Naive B cell (primary cell): ENCODE measurements around the gene MEPE. TPM values are rescaled to one million over a fixed set of nuclear protein-coding genes. Genes with fewer than 3 reads are reported as not detected.
"Not testable (repeated sequence)": the region's sequence is repeated elsewhere in the genome, so short reads cannot be mapped to it uniquely, and the experiment has no call there.

ENCODE experiments used
- ATAC-seq, 2 donors: fragments of 150-1000 bp; cut with Tn5 transposase; 2 replicates each; pipeline ENCODE4 v1.10.0; 2021; ENCODE audit warnings: low read depth in 2 of 2, mild to moderate bottlenecking in 2 of 2, moderate library complexity in 2 of 2
- DNase-seq: peaks from one replicate; pipeline ENCODE4 v3.0.0; 2022
- H3K27ac Mint-ChIP-seq, 6 donors: one replicate each; pipeline ENCODE4 v1.8.0; 2020 to 2022; ENCODE audit warnings: mild to moderate bottlenecking in 6 of 6, mixed read lengths in 6 of 6, moderate library complexity in 5 of 6, inconsistent platforms in 2 of 6
- H3K27me3 Mint-ChIP-seq, 3 donors: one replicate each; pipeline ENCODE4 v1.8.0; 2021 to 2022; ENCODE audit warnings: mixed read lengths in 3 of 3, mild to moderate bottlenecking in 1 of 3
- H3K36me3 Mint-ChIP-seq, 2 donors: one replicate each; pipeline ENCODE4 v1.8.0; 2020 to 2022; ENCODE audit warnings: mixed read lengths in 2 of 2, inconsistent platforms in 1 of 2, mild to moderate bottlenecking in 1 of 2
- H3K4me1 Mint-ChIP-seq, 3 donors: one replicate each; pipeline ENCODE4 v1.8.0; 2020 to 2022; ENCODE audit warnings: mixed read lengths in 3 of 3, inconsistent platforms in 1 of 3, mild to moderate bottlenecking in 1 of 3, moderate library complexity in 1 of 3
- H3K4me3 Mint-ChIP-seq, 8 donors: one replicate each; pipeline ENCODE4 v1.8.0; 2020 to 2022; ENCODE audit warnings: mild to moderate bottlenecking in 8 of 8, mixed read lengths in 8 of 8, moderate library complexity in 8 of 8, inconsistent platforms in 2 of 8
- H3K9me3 Mint-ChIP-seq, 7 donors: one replicate each; pipeline ENCODE4 v1.8.0; 2020 to 2022; ENCODE audit warnings: mixed read lengths in 7 of 7, mild to moderate bottlenecking in 5 of 7, inconsistent platforms in 2 of 7, moderate library complexity in 1 of 7
- polyA plus RNA-seq, 6 donors: library from polyadenylated mRNA; unstranded; fragments of 300-500 nt; fragmentation: Illumina TruSeq; gene quantifications; one replicate each; pipeline ENCODE4 v1.2.3, GENCODE V29; 2021; ENCODE audit warnings: low read depth in 6 of 6

Gene MEPE
- polyA plus RNA-seq, 6 donors from 2014 or later = not detected

DNA sequence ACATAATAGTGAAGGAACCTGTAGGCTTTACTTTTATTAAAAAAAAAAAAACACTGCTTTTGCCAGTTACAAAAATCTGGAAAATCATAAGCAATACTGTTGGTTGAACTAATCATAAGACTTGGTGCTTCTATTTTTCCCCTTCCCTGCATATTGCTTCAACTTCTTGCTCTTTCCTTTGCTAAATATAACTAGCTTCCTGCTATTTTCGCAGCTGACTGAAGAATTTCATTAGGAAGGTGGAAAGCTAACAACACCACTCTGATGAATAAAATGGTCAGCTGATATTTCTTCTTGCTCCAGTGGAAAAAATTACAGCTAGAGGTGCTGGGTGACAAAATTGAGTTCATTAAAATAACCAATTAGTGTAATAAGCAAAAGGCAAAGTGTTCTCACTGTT is 39.3 kb downstream of the MEPE start:
- H3K4me3 Mint-ChIP-seq = no peak overlapping the region
- no peak for ATAC-seq
- no peaks in the 10 kb centered on the region for H3K36me3 Mint-ChIP-seq
- H3K9me3 Mint-ChIP-seq = no peaks in the 10 kb centered on the region
- DNase-seq = no peak
- H3K4me1 Mint-ChIP-seq = no peaks in the 10 kb centered on the region
- peaks cover 0 to 8% (median 0%) of the 10 kb centered on the region in 3 donors for H3K27me3 Mint-ChIP-seq
- H3K27ac Mint-ChIP-seq = no peak overlapping the region

DNA sequence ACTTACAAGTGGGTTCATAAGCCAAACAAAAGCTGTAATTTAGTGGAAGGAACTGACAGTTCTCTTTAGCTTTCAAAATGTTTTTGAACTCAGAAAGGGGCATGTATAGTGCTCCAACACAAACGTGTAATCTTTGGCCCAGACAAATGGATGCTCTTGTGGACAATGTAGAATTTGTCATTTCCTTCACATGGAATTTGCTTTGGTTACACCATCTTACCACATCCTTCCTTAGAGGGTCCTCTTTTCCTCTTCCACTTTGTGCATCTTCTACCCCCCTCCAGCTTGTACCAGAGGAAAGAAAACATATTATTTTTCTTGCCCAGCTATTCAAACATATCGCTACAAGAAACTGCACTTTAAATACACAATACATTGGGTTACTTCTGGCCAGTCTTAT is 42.4 kb downstream of the MEPE start:
- Mint-ChIP-seq H3K27ac (peak overlapping the region in 1 of 6 donors; percentile 40), H3K4me3 (no peak overlapping the region), H3K9me3 (no peaks in the 10 kb centered on the region), H3K27me3 (peaks cover 0 to 8% (median 0%) of the 10 kb centered on the region in 3 donors), H3K36me3 (no peaks in the 10 kb centered on the region), H3K4me1 (no peaks in the 10 kb centered on the region)
- no peak for DNase-seq
- ATAC-seq = no peak

DNA sequence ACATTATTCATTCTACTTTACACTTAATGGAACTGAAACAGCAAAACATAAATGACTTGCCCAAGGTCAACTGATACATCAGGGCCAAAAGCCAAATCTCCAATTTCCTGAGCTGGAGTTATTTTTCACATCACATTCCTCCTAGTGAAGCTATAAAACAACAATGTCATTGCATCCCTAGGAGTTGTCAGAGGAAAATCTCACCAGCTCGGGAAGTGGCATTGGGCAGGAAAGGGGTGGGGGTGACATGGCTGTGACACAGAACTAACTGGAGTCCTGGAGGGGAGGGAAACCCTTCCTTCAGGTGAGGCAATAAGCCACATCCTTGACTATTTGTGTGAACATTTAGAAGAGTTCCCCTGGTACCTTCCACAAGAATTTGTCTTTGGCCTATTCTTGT is 47.3 kb downstream of the MEPE start:
- Mint-ChIP-seq H3K27ac (no peak overlapping the region), H3K4me1 (peaks cover 0 to 9% (median under 1%) of the 10 kb centered on the region in 3 donors), H3K27me3 (no peaks in the 10 kb centered on the region), H3K36me3 (no peaks in the 10 kb centered on the region), H3K9me3 (peaks cover 0 to 1% (median 0%) of the 10 kb centered on the region in 7 donors), H3K4me3 (no peak overlapping the region)
- ATAC-seq = no peak
- no peak for DNase-seq

DNA sequence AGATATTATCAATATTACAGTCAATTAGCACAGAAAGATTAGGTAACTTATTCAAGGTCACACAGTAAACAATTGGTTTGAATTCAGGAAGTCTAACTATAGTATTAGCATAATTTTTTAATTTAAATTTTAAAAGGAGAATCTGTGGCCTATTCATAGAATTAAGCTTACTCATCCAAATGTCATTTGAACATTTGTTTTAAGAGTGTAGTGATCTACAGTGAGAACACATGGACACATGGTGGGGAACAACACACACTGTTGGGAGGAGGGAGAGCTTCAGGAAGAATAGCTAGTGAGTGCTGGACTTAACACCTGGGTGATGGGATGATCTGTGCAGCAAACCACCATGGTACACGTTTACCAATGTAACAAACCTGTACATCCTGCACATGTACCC is 48.3 kb downstream of the MEPE start:
- H3K9me3 Mint-ChIP-seq = peaks cover 0 to 1% (median 0%) of the 10 kb centered on the region in 7 donors
- peaks cover 7 to 19% (median 7%) of the 10 kb centered on the region in 3 donors for H3K4me1 Mint-ChIP-seq
- H3K4me3 Mint-ChIP-seq = no peak overlapping the region
- H3K27me3 Mint-ChIP-seq = no peaks in the 10 kb centered on the region
- no peak overlapping the region for H3K27ac Mint-ChIP-seq
- no peak for DNase-seq
- ATAC-seq = no peak
- H3K36me3 Mint-ChIP-seq = no peaks in the 10 kb centered on the region

DNA sequence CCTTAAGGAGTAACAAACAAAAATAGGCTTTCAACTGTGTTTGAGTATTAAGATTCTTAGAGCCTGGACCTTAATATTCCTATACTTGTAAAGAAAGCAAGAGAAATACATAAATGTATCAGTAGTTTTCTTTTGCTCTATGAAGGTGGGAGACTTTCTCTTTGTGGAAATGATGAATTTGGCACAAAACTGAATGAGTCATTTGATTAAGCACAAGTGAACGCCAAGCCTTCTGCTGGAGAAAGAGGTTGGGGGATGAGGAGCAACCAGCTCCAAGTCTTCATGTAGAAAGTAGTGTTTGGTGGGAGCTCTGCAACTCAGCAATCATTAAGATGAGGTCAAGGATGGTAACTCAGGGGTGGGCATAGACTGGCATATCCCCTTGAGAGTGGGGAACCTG is 49.6 kb downstream of the MEPE start:
- H3K36me3 Mint-ChIP-seq = no peaks in the 10 kb centered on the region
- ATAC-seq (no peak), DNase-seq (no peak)
- H3K4me3 Mint-ChIP-seq = no peak overlapping the region
- peaks cover 7 to 25% (median 19%) of the 10 kb centered on the region in 3 donors for H3K4me1 Mint-ChIP-seq
- no peak overlapping the region for H3K27ac Mint-ChIP-seq
- no peaks in the 10 kb centered on the region for H3K27me3 Mint-ChIP-seq
- H3K9me3 Mint-ChIP-seq = peaks cover 0 to 4% (median 0%) of the 10 kb centered on the region in 7 donors

DNA sequence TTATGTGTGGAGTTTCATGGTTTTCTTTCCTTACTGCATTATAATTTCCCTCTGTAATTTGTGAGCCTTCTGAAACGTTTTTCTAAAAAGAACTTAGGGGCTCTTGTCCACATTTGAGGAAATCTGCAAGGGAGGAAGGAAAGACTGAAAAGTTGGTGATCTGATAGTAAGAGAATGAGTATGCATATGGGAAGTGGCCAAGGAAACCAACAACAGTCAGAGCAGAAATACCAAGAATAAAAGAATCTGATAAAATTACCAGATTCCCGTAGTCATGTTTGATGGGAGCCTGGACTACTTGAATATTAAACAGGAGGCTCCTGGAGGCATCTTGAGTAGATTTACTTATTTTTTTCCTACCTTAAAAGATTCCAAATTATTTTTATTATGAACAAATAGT is 50.1 kb downstream of the MEPE start:
- H3K4me1 Mint-ChIP-seq = peaks cover 7 to 25% (median 21%) of the 10 kb centered on the region in 3 donors
- peaks cover 0 to 4% (median 0%) of the 10 kb centered on the region in 7 donors for H3K9me3 Mint-ChIP-seq

DNA sequence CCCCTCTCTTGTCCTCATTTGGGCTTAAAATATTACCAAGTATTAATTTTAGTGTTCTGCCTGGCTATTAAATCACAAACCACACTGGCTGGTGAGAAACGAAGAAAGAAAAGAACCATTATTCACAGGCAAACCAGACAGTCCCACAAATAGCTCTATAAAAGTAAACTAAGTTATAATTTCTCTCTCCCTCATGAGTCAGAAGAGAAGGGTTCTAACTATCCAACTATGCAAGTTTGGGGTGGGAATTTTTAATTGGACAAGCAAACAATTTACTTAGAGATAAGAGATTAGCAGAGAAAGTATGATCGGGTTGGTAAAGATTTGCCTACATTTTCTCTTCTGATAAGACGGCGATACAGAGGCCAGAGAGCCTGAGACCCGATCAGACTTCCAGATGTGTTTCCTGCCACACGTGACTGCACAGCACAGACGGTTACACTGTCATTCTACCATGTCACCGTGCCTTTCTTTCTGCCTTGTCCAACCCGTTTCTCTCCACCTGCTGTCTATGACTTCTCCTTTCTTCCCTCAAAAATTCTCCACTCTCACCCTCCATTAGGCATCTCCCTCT is 52.3 kb downstream of the MEPE start:
- H3K4me3 Mint-ChIP-seq = peak overlapping the region in 6 of 8 donors; percentile 1 to 77 (median 52)
- H3K27ac Mint-ChIP-seq = peak overlapping the region in 1 of 6 donors; percentile 24
- peaks cover 0 to 18% (median 10%) of the 10 kb centered on the region in 7 donors for H3K9me3 Mint-ChIP-seq
- H3K27me3 Mint-ChIP-seq = no peaks in the 10 kb centered on the region
- H3K4me1 Mint-ChIP-seq = peaks cover 10 to 27% (median 23%) of the 10 kb centered on the region in 3 donors
- peak; percentile 71 to 92 for ATAC-seq
- no peak for DNase-seq
- no peaks in the 10 kb centered on the region for H3K36me3 Mint-ChIP-seq

More for the DNA sequence above, 50.1 kb downstream of the MEPE start:
- Mint-ChIP-seq H3K27ac (no peak overlapping the region), H3K27me3 (no peaks in the 10 kb centered on the region), H3K36me3 (no peaks in the 10 kb centered on the region), H3K4me3 (no peak overlapping the region)
- DNase-seq (no peak), ATAC-seq (no peak)

DNA sequence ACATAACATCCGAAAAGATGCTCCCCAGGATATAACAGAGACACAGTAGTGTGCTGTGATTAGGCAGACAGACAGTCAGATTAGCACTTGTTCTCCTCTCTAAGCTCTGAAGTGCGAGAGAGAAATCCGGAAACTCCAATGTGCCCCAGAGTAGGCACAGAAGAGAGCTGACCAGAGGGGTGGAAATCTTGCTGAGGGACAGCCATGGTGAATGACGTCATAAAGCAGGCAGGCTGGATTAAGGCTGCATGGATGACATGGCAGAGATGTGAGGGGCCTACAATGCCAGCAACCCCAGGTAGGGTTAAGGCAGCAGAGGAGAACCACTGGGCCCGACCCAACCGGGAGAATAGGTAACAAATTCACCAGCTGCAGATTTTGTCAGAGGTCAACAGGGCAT is 53.3 kb downstream of the MEPE start:
- Mint-ChIP-seq H3K27ac (peak overlapping the region in 2 of 6 donors; percentile 31 to 82), H3K4me1 (peaks cover 14 to 38% (median 33%) of the 10 kb centered on the region in 3 donors), H3K4me3 (peak overlapping the region in 2 of 8 donors; percentile 7 to 10), H3K9me3 (peaks cover 0 to 24% (median 14%) of the 10 kb centered on the region in 7 donors), H3K36me3 (no peaks in the 10 kb centered on the region), H3K27me3 (no peaks in the 10 kb centered on the region)
- no peak for ATAC-seq
- DNase-seq = no peak

DNA sequence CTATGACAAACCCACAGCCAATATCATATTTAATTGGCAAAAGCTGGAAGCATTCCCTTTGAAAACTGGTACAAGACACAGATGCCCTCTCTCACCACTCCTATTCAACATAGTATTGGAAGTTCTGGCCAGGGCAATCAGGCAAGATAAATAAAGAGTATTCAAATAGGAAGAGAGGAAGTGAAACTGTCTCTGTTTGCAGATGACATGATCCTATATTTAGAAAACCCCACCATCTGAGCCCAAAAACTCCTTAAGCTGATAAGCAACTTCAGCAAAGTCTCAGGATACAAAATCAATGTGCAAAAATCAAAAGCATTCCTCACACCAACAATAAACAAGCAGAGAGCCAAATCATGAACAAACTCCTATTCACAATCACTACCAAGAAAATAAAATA is 58.0 kb downstream of the MEPE start:
- not testable (repeated sequence) for H3K27me3 Mint-ChIP-seq, ATAC-seq, H3K36me3 Mint-ChIP-seq
- Mint-ChIP-seq H3K9me3 (peaks cover 6 to 38% (median 18%) of the 10 kb centered on the region in 7 donors), H3K4me3 (peak overlapping the region; percentile 5 to 83 (median 34)), H3K27ac (peak overlapping the region in 2 of 6 donors; percentile 20 to 74), H3K4me1 (peaks cover 17 to 35% (median 34%) of the 10 kb centered on the region in 3 donors)
- DNase-seq = peak; percentile 25

DNA sequence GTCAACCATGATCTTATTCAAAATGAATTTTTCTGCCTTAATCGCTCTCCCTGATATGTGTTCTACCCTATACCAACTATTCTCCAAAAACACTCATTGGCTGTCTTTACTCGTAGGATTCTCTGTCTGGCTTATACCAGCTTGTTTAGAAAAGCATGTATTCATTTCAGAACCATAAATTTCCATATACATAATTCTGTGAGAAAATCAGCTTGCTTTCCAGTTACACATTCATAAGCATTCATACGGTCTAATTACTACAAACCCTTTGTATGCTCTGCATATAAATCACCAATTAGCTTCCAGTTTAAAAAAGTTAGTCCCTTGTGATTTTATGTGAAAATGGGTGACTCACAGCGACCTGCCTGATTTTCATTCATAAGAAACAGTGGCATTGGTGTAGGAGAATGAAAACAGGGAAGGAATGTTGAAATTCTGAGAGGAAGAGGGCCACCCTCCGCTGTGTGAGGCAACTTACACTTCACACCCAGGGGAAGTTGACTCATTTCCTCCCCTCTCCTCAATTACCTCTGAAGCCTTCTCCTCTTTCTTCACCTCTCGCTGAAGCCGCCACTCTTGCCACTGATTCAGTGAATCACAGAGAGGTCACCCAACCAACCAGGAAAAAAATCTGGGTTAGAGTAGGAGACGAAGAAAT is 63.3 kb downstream of the MEPE start:
- Mint-ChIP-seq H3K27me3 (peaks cover 0 to 4% (median 0%) of the 10 kb centered on the region in 3 donors), H3K4me3 (no peak overlapping the region), H3K9me3 (peaks cover 0 to 14% (median 8%) of the 10 kb centered on the region in 7 donors), H3K27ac (peak overlapping the region in 2 of 6 donors; percentile 62 to 83), H3K4me1 (peaks cover 14 to 22% (median 18%) of the 10 kb centered on the region in 3 donors), H3K36me3 (peaks cover 5 to 7% of the 10 kb centered on the region in 2 donors)
- ATAC-seq (no peak), DNase-seq (no peak)

Other genes with a start within 250 kb of the MEPE start
- not detected for gene DSPP, start 224.4 kb upstream of the MEPE start, polyA plus RNA-seq
- gene DMP1, start 182.7 kb upstream of the MEPE start, polyA plus RNA-seq = not detected
- not detected for gene IBSP, start 33.4 kb upstream of the MEPE start, polyA plus RNA-seq
- not detected for gene SPP1, start 142.7 kb downstream of the MEPE start, polyA plus RNA-seq
- 1 to 10 TPM; 1.1 to 5.2 (median 2.2) TPM for gene PKD2, start 174.7 kb downstream of the MEPE start, polyA plus RNA-seq